Endothelial cell of umbilical vein (primary cell): ENCODE measurements around the gene PLPP1.

Experiments
- EZH2 ChIP-seq: IDR thresholded peaks from 2 replicates; pipeline ENCODE4 v1.6.1; 2012; ENCODE audit warnings: borderline replicate concordance, low read depth, mild to moderate bottlenecking, moderate library complexity, low read length, inconsistent platforms; ENCODE audit not compliant: severe bottlenecking
- GATA2 ChIP-seq: IDR thresholded peaks from 2 replicates; pipeline ENCODE4 v1.7.0; 2011; ENCODE audit warnings: low read depth, mild to moderate bottlenecking, moderate library complexity, mixed read lengths, low read length; ENCODE audit not compliant: insufficient read length, insufficient read depth
- JUN ChIP-seq: IDR thresholded peaks from 2 replicates; pipeline ENCODE4 v1.6.1; 2011; ENCODE audit warnings: borderline replicate concordance, low read depth; ENCODE audit not compliant: insufficient read length, insufficient read depth
- MYC ChIP-seq: IDR thresholded peaks from one replicate; pipeline ENCODE4 v1.6.1; 2011; ENCODE audit warnings: mild to moderate bottlenecking, low read depth, low read length
- POLR2A ChIP-seq: IDR thresholded peaks from 2 replicates; pipeline ENCODE4 v1.6.1; 2012; ENCODE audit warnings: low read depth, mild to moderate bottlenecking, control low read depth, low read length
- POLR2AphosphoS5 ChIP-seq: IDR thresholded peaks from 2 replicates; pipeline ENCODE4 v1.6.1; 2012; ENCODE audit warnings: low read depth, mild to moderate bottlenecking, control low read depth, low read length, moderate library complexity; ENCODE audit not compliant: insufficient read depth
- TF ChIP-seq, protein P1 (sequence below), 2 donors: IDR thresholded peaks; 1 replicate in 1 of 2; 2 replicates in 1 of 2; pipeline ENCODE4 v1.5.1; 2011; ENCODE audit warnings: low read length in 2 of 2, mild to moderate bottlenecking in 2 of 2, moderate library complexity in 2 of 2, control low read depth in 1 of 2, inconsistent platforms in 1 of 2, low read depth in 1 of 2; ENCODE audit not compliant: insufficient read depth in 1 of 2; ENCODE audit errors: extremely low read depth in 1 of 2
- TF ChIP-seq, protein P2 (sequence below): IDR thresholded peaks from 2 replicates; pipeline ENCODE4 v1.6.1; 2011; ENCODE audit not compliant: insufficient read depth, insufficient read length

- TF ChIP-seq, protein P1, sequence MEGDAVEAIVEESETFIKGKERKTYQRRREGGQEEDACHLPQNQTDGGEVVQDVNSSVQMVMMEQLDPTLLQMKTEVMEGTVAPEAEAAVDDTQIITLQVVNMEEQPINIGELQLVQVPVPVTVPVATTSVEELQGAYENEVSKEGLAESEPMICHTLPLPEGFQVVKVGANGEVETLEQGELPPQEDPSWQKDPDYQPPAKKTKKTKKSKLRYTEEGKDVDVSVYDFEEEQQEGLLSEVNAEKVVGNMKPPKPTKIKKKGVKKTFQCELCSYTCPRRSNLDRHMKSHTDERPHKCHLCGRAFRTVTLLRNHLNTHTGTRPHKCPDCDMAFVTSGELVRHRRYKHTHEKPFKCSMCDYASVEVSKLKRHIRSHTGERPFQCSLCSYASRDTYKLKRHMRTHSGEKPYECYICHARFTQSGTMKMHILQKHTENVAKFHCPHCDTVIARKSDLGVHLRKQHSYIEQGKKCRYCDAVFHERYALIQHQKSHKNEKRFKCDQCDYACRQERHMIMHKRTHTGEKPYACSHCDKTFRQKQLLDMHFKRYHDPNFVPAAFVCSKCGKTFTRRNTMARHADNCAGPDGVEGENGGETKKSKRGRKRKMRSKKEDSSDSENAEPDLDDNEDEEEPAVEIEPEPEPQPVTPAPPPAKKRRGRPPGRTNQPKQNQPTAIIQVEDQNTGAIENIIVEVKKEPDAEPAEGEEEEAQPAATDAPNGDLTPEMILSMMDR (IDR thresholded peaks at IDR 0.05; ENCODE audit: extremely low read depth in 1 of 2, insufficient read depth in 1 of 2, low read depth in 1 of 2, low read length in 2 of 2): no peak
- no peak for TF ChIP-seq EZH2
- no peak for TF ChIP-seq POLR2A
- no peak for TF ChIP-seq MYC
- no peak for TF ChIP-seq POLR2AphosphoS5
- TF ChIP-seq, protein P2, sequence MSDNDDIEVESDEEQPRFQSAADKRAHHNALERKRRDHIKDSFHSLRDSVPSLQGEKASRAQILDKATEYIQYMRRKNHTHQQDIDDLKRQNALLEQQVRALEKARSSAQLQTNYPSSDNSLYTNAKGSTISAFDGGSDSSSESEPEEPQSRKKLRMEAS: no peak
- no peak for TF ChIP-seq JUN
- no peak for TF ChIP-seq GATA2
These were observed 84.6 kb downstream of the PLPP1 start for GRCh38 chr5:55450050-55450765.
